ENCODE data around the gene PACS2.

PACS2 gene

DNA sequence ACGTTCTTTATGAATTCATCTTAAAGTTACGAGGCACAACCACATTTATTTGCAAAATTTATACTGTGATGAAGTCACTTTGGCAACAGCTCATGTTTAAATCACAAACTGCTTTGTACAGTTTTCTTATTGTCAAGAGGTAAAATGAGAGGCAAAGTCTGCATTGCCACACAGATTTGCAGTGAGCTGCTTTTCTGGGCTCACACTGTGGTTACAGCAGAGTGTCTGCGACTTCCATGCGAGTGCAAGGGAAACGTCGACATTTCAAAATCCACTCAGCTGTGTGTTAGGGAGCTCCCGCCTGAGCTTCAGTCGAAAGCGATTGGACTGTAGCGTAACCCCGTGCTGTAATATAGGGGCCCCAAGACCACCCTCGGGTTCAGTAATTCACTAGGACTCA, 118.1 kb downstream of the PACS2 start:
- no peak for FAIRE-seq

DNA sequence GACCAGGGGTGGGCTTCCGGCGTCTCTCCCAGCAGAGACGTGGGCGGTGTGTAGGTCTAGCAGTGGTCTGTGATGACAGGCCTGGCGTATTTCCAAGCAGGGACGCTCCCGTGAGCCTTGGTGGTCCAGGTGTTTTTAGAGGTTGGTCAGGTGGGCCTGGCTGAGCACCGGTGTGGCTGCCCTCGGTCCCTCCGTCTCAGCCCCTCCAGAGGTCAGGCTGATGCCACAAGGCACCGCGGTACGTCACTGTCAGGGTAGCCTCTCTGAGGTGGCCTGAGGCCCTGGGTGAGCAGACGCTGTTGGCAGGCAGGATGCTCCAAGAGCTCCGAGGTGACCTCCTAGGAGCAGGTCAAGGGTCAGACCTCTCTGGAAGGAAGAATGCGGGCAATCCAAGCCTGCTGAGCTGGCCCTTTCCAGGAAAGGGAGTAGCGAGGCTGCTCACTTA, 118.6 kb downstream of the PACS2 start:
- DNase-seq (ENCODE audit: insufficient read length, low spot score) (no peak), FAIRE-seq (no peak)
- TF ChIP-seq, protein P1, sequence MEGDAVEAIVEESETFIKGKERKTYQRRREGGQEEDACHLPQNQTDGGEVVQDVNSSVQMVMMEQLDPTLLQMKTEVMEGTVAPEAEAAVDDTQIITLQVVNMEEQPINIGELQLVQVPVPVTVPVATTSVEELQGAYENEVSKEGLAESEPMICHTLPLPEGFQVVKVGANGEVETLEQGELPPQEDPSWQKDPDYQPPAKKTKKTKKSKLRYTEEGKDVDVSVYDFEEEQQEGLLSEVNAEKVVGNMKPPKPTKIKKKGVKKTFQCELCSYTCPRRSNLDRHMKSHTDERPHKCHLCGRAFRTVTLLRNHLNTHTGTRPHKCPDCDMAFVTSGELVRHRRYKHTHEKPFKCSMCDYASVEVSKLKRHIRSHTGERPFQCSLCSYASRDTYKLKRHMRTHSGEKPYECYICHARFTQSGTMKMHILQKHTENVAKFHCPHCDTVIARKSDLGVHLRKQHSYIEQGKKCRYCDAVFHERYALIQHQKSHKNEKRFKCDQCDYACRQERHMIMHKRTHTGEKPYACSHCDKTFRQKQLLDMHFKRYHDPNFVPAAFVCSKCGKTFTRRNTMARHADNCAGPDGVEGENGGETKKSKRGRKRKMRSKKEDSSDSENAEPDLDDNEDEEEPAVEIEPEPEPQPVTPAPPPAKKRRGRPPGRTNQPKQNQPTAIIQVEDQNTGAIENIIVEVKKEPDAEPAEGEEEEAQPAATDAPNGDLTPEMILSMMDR (IDR thresholded peaks at IDR 0.05; ENCODE audit: insufficient read depth, missing control alignments) = no peak

More for the DNA sequence above, 118.1 kb downstream of the PACS2 start:
- DNase-seq (ENCODE audit: insufficient read length, low spot score) = no peak
- TF ChIP-seq, protein P1 (IDR thresholded peaks at IDR 0.05; ENCODE audit: insufficient read depth, missing control alignments) = no peak

DNA sequence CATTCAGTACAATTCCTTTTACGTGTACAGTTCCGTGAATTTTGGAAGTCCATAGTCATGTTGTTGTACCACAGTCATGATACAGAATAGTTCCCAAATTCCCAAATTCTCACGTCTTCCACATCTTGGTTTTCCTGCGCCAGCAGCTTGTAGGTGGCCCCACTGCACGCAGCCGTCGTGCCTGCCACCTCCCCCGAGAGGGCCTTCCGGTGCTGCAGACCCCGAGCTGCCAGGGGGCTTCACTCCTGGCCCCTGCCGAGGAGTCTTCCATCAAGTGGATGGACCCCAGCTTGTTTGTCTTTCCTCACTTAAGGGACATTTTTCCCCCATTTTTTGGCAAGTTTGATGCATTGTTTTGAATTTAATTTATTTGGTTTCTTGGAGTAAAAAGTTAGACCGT, 121.9 kb downstream of the PACS2 start:
- DNase-seq (ENCODE audit: insufficient read length, low spot score) (no peak), FAIRE-seq (no peak)
- TF ChIP-seq, protein P1 (IDR thresholded peaks at IDR 0.05; ENCODE audit: insufficient read depth, missing control alignments) = no peak

DNA sequence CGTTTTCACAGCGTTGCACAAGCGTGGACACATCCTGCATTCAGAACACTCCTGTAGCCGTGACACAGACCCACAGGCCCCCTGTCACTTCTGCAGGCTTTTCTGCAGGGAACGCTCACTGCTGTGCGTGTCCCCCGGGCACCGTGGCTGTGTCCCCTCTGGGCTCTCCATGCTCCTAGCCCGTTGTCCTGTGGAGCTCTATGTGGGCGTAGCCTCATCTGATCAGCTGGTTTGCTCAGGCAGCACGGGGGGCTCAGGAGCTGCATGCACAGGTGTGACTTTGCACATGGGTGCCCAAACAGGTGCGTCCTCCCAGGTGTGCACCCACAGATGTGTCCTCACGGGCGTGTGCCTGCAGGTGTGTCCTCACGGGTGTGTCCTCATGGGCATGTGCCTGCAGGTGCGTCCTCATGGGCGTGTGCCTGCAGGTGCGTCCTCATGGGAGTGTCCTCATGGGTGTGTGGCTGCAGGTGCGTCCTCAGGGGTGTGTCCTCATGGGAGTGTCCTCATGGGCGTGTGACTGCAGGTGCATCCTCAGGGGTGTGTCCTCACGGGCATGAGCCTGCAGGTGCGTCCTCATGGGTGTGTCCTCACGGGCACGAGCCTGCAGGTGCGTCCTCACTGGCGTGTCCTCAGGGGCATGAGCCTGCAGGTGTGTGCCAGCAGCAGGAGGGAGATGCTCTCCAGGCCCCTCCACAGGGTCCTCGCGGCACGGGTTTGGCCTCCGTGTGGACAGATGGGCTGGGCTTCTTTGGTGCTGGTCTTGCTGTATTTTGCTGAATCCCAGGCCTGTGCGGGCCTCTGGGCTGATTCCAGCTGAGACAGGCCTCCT, 122.6 kb downstream of the PACS2 start:
- FAIRE-seq = no peak
- TF ChIP-seq, protein P1 (IDR thresholded peaks at IDR 0.05; ENCODE audit: insufficient read depth, missing control alignments) = no peak
- no peak for DNase-seq (ENCODE audit: insufficient read length, low spot score)

DNA sequence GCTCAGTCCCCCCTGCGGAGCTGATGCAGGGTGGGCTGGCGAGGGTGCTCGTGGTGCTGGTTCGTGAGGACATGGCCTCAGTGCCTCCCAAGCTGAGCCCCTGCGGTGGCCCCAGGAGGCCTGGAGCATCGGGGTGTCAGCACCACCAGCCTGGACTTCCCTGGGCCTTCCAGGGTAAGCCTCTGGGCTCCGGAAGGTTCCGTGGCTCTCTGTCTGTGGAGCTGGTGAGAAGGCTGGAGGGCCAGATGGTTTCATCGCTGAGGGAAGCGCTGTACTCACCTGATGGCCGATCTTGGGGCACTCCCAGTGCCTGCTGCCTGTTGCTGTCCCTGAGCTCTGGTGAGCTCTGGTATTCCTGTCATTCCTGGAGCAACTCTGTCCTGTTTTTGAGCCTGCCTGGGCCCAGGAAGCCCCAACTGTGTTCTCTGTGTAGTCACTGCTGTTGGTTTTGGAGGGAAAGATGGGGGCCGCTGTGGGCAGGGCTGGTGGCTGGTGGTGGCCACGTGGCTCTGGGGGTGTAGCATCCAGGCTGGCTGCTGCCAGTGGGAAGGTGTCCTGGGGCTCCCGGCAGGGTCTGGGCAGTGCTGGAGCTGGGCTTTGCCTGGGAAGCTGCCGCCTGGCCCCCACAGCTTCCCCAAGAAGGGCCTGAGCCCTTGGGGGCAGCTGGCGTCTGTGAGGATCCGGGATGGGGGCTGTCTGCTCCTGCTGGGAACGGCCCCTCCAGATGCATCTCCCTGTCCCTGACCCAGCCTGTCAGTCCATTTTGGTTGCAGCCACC, 123.4 kb downstream of the PACS2 start:
- FAIRE-seq = no peak

DNA sequence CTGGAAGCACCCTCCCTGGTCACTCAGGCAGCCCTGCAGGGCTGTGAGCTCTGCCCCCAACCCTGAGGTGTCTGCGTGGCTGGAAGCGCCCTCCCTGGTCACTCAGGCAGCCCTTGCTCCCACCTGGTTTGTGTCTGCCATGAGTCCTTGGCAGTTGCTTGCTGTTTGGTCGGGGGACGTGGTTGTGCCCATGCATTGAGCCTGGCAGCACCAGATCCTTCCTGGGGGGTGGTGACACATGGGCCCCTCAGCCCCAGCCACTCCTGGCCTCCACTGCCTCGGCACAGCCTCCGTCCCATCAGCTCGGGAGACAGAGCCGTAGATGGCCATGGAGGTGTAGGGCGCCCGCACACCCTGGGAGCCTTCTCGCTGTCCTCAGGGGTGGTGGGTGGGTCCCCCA, 124.6 kb downstream of the PACS2 start:
- TF ChIP-seq, protein P1 (IDR thresholded peaks at IDR 0.05; ENCODE audit: insufficient read depth, missing control alignments) = no peak
- no peak for DNase-seq (ENCODE audit: insufficient read length, low spot score)
- no peak for FAIRE-seq

More for the DNA sequence above, 123.4 kb downstream of the PACS2 start:
- TF ChIP-seq, protein P1 (IDR thresholded peaks at IDR 0.05; ENCODE audit: insufficient read depth, missing control alignments) = no peak
- DNase-seq (ENCODE audit: insufficient read length, low spot score) = no peak

All from D721Med (cell line).